Activated effector memory CD4-positive, alpha-beta T cell treated with anti-CD3 and anti-CD28 coated beads, Interleukin-2, amount 50 U/mL, for 16 hours (primary cell): Measurements from ENCODE around the gene HIVEP3.

ENCODE experiments used
- DNase-seq: peaks from one replicate; pipeline ENCODE4 v3.0.0-alpha.2; 2020

HIVEP3 gene

GRCh38 chr1:41504114-41505035, 414.3 kb downstream of the HIVEP3 start:
- DNase-seq, result no peak

GRCh38 chr1:41503538-41504113, 415.1 kb downstream of the HIVEP3 start:
- no peak for DNase-seq

- no peak for DNase-seq
These were observed 415.8 kb downstream of the HIVEP3 start for GRCh38 chr1:41502912-41503311.

GRCh38 chr1:41501581-41501980, 417.1 kb downstream of the HIVEP3 start:
- no peak for DNase-seq

GRCh38 chr1:41500781-41501518, 417.8 kb downstream of the HIVEP3 start:
- DNase-seq, result no peak

GRCh38 chr1:41500378-41500777, 418.3 kb downstream of the HIVEP3 start:
- DNase-seq, result no peak

- DNase-seq, result no peak
These were observed 419.1 kb downstream of the HIVEP3 start for GRCh38 chr1:41499591-41499990.

- no peak for DNase-seq
These were observed 419.9 kb downstream of the HIVEP3 start for GRCh38 chr1:41498804-41499203.

- no peak for DNase-seq
These were observed 420.3 kb downstream of the HIVEP3 start for GRCh38 chr1:41498391-41498790.

- DNase-seq, result no peak
These were observed 421.2 kb downstream of the HIVEP3 start for GRCh38 chr1:41497461-41498030.

GRCh38 chr1:41497056-41497440, 421.7 kb downstream of the HIVEP3 start:
- no peak for DNase-seq

GRCh38 chr1:41496080-41497055, 422.4 kb downstream of the HIVEP3 start:
- peak; percentile 69 for DNase-seq

GRCh38 chr1:41495210-41495948, 423.3 kb downstream of the HIVEP3 start:
- no peak for DNase-seq

GRCh38 chr1:41494351-41495209, 424.1 kb downstream of the HIVEP3 start:
- DNase-seq, result no peak

GRCh38 chr1:41493626-41494350, 424.9 kb downstream of the HIVEP3 start:
- no peak for DNase-seq

GRCh38 chr1:41493117-41493536, 425.6 kb downstream of the HIVEP3 start:
- DNase-seq, result no peak

- DNase-seq, result peak; percentile 72
These were observed 426.3 kb downstream of the HIVEP3 start for GRCh38 chr1:41492341-41492848.

- no peak for DNase-seq
These were observed 427.8 kb downstream of the HIVEP3 start for GRCh38 chr1:41490911-41491310.

- no peak for DNase-seq
These were observed 429.2 kb downstream of the HIVEP3 start for GRCh38 chr1:41489561-41489960.
